ENCODE measurements around the gene ATP6V1B1. TPM values are rescaled to one million over a fixed set of nuclear protein-coding genes. Genes with fewer than 3 reads are reported as not detected.

The ATP6V1B1 gene
- total and polyA plus RNA-seq, 2 experiments from 2014 or later = not detected

DNA sequence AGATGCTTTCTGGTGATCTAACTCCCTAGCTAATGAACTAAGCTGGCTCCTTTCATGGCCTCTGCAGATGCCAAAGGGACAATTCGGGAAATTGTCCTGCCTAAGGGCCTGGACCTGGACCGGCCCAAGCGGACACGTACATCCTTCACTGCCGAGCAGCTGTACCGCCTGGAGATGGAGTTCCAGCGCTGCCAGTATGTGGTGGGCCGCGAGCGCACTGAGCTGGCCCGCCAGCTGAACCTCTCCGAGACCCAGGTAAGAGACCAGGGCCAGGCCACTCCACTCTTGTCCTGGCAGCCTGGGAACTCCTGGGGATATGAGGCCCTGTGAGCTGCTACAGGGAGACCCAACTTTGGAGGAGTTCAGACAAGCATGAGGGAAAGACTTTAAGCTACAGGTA is 14.7 kb upstream of the ATP6V1B1 start:
- H3K4me1 Mint-ChIP-seq = peaks cover 15% of the 10 kb centered on the region
- no peak overlapping the region for H3K4me3 ChIP-seq
- TF ChIP-seq EZH2 (IDR thresholded peaks at IDR 0.05; ENCODE audit: low read depth, unreplicated experiment) = no peak
- TF ChIP-seq EZH2phosphoT487 (IDR thresholded peaks at IDR 0.05; ENCODE audit: unreplicated experiment) = no peak
- TF ChIP-seq NANOG (IDR thresholded peaks at IDR 0.05; ENCODE audit: borderline replicate concordance) = no peak
- TF ChIP-seq, protein P1, sequence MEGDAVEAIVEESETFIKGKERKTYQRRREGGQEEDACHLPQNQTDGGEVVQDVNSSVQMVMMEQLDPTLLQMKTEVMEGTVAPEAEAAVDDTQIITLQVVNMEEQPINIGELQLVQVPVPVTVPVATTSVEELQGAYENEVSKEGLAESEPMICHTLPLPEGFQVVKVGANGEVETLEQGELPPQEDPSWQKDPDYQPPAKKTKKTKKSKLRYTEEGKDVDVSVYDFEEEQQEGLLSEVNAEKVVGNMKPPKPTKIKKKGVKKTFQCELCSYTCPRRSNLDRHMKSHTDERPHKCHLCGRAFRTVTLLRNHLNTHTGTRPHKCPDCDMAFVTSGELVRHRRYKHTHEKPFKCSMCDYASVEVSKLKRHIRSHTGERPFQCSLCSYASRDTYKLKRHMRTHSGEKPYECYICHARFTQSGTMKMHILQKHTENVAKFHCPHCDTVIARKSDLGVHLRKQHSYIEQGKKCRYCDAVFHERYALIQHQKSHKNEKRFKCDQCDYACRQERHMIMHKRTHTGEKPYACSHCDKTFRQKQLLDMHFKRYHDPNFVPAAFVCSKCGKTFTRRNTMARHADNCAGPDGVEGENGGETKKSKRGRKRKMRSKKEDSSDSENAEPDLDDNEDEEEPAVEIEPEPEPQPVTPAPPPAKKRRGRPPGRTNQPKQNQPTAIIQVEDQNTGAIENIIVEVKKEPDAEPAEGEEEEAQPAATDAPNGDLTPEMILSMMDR (conservative IDR thresholded peaks at IDR 0.05; ENCODE audit: low read depth in 2 of 2) = no peak
- TF ChIP-seq ZNF114 (CRISPR knock-in tag; IDR thresholded peaks at IDR 0.05) = no peak
- no peak for TF ChIP-seq POLR2AphosphoS5 (IDR thresholded peaks at IDR 0.05; ENCODE audit: low read depth)
- TF ChIP-seq JUNB (IDR thresholded peaks at IDR 0.05; ENCODE audit: unreplicated experiment) = no peak
- TF ChIP-seq CREB1 (CRISPR knock-in tag; IDR thresholded peaks at IDR 0.05; ENCODE audit: low read depth) = no peak
- TF ChIP-seq ETS1 (IDR thresholded peaks at IDR 0.05) = no peak
- no peak for TF ChIP-seq ZNF331 (CRISPR knock-in tag; IDR thresholded peaks at IDR 0.05; ENCODE audit: low read depth)
- TF ChIP-seq, protein P2, sequence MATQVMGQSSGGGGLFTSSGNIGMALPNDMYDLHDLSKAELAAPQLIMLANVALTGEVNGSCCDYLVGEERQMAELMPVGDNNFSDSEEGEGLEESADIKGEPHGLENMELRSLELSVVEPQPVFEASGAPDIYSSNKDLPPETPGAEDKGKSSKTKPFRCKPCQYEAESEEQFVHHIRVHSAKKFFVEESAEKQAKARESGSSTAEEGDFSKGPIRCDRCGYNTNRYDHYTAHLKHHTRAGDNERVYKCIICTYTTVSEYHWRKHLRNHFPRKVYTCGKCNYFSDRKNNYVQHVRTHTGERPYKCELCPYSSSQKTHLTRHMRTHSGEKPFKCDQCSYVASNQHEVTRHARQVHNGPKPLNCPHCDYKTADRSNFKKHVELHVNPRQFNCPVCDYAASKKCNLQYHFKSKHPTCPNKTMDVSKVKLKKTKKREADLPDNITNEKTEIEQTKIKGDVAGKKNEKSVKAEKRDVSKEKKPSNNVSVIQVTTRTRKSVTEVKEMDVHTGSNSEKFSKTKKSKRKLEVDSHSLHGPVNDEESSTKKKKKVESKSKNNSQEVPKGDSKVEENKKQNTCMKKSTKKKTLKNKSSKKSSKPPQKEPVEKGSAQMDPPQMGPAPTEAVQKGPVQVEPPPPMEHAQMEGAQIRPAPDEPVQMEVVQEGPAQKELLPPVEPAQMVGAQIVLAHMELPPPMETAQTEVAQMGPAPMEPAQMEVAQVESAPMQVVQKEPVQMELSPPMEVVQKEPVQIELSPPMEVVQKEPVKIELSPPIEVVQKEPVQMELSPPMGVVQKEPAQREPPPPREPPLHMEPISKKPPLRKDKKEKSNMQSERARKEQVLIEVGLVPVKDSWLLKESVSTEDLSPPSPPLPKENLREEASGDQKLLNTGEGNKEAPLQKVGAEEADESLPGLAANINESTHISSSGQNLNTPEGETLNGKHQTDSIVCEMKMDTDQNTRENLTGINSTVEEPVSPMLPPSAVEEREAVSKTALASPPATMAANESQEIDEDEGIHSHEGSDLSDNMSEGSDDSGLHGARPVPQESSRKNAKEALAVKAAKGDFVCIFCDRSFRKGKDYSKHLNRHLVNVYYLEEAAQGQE (IDR thresholded peaks at IDR 0.05; ENCODE audit: unreplicated experiment) = no peak
- TF ChIP-seq STAT1 (IDR thresholded peaks at IDR 0.05; ENCODE audit: unreplicated experiment) = no peak
- TF ChIP-seq, protein P3, sequence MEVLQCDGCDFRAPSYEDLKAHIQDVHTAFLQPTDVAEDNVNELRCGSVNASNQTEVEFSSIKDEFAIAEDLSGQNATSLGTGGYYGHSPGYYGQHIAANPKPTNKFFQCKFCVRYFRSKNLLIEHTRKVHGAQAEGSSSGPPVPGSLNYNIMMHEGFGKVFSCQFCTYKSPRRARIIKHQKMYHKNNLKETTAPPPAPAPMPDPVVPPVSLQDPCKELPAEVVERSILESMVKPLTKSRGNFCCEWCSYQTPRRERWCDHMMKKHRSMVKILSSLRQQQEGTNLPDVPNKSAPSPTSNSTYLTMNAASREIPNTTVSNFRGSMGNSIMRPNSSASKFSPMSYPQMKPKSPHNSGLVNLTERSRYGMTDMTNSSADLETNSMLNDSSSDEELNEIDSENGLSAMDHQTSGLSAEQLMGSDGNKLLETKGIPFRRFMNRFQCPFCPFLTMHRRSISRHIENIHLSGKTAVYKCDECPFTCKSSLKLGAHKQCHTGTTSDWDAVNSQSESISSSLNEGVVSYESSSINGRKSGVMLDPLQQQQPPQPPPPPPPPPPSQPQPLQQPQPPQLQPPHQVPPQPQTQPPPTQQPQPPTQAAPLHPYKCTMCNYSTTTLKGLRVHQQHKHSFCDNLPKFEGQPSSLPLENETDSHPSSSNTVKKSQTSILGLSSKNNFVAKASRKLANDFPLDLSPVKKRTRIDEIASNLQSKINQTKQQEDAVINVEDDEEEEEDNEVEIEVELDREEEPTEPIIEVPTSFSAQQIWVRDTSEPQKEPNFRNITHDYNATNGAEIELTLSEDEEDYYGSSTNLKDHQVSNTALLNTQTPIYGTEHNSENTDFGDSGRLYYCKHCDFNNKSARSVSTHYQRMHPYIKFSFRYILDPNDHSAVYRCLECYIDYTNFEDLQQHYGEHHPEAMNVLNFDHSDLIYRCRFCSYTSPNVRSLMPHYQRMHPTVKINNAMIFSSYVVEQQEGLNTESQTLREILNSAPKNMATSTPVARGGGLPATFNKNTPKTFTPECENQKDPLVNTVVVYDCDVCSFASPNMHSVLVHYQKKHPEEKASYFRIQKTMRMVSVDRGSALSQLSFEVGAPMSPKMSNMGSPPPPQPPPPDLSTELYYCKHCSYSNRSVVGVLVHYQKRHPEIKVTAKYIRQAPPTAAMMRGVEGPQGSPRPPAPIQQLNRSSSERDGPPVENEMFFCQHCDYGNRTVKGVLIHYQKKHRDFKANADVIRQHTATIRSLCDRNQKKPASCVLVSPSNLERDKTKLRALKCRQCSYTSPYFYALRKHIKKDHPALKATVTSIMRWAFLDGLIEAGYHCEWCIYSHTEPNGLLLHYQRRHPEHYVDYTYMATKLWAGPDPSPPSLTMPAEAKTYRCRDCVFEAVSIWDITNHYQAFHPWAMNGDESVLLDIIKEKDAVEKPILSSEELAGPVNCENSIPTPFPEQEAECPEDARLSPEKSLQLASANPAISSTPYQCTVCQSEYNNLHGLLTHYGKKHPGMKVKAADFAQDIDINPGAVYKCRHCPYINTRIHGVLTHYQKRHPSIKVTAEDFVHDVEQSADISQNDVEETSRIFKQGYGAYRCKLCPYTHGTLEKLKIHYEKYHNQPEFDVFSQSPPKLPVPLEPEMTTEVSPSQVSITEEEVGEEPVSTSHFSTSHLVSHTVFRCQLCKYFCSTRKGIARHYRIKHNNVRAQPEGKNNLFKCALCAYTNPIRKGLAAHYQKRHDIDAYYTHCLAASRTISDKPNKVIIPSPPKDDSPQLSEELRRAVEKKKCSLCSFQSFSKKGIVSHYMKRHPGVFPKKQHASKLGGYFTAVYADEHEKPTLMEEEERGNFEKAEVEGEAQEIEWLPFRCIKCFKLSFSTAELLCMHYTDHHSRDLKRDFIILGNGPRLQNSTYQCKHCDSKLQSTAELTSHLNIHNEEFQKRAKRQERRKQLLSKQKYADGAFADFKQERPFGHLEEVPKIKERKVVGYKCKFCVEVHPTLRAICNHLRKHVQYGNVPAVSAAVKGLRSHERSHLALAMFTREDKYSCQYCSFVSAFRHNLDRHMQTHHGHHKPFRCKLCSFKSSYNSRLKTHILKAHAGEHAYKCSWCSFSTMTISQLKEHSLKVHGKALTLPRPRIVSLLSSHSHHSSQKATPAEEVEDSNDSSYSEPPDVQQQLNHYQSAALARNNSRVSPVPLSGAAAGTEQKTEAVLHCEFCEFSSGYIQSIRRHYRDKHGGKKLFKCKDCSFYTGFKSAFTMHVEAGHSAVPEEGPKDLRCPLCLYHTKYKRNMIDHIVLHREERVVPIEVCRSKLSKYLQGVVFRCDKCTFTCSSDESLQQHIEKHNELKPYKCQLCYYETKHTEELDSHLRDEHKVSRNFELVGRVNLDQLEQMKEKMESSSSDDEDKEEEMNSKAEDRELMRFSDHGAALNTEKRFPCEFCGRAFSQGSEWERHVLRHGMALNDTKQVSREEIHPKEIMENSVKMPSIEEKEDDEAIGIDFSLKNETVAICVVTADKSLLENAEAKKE (CRISPR knock-in tag; IDR thresholded peaks at IDR 0.05) = no peak
- no peaks in the 10 kb centered on the region for H3K9me3 Mint-ChIP-seq
- no peak overlapping the region for H3K4me2 ChIP-seq
- no peaks in the 10 kb centered on the region for H3K9me2 ChIP-seq (ENCODE audit: insufficient read depth)
- no peak overlapping the region for H3K4me3 Mint-ChIP-seq
- ATAC-seq (no peak), DNase-seq (ENCODE audit: low spot score) (no peak)
- H3K79me2 ChIP-seq (replicated peaks; ENCODE audit: insufficient read depth) = no peaks in the 10 kb centered on the region
- H3K27ac ChIP-seq (ENCODE audit: low read depth) = no peak overlapping the region
- no peak overlapping the region for H2AFZ ChIP-seq
- peaks cover 17% of the 10 kb centered on the region for H3K27me3 Mint-ChIP-seq (ENCODE audit: insufficient read depth, low read depth, poor library complexity)
- no peaks in the 10 kb centered on the region; the same call in 2 of the 3 replicates for H3K36me3 Mint-ChIP-seq (ENCODE audit: low read depth)
- H3K4me1 ChIP-seq (ENCODE audit: insufficient read depth) = peaks cover 4% of the 10 kb centered on the region; the same call in 1 of the 2 replicates
- no peak overlapping the region for H3K27ac Mint-ChIP-seq
- no peaks in the 10 kb centered on the region for H3F3A ChIP-seq (replicated peaks; ENCODE audit: low read depth)
- no peaks in the 10 kb centered on the region for H3K36me3 ChIP-seq (ENCODE audit: insufficient read depth)
- no peaks in the 10 kb centered on the region for H4K20me1 ChIP-seq (replicated peaks; ENCODE audit: insufficient read depth)
- H3K27me3 ChIP-seq (ENCODE audit: insufficient read depth) = peaks cover 14% of the 10 kb centered on the region; the same call in 1 of the 2 replicates
